GM12878 (cell line): ENCODE results near the gene NFE2L3. TPM values are rescaled to one million over a fixed set of nuclear protein-coding genes. Genes with fewer than 3 reads are reported as not detected.

ENCODE experiments used
- ATF2 ChIP-seq: IDR thresholded peaks from 2 replicates; pipeline ENCODE4 v1.6.1; 2012; ENCODE audit warnings: low read length, inconsistent platforms
- ATF3 ChIP-seq: IDR thresholded peaks from 2 replicates; pipeline ENCODE4 v1.6.1; 2011; ENCODE audit warnings: low read depth, mild to moderate bottlenecking, low read length, moderate library complexity, borderline replicate concordance; ENCODE audit errors: extremely low read depth
- ATF7 ChIP-seq: fragments of 450-650 bp; IDR thresholded peaks from 2 replicates; pipeline ENCODE4 v1.6.1; 2016; ENCODE audit warnings: low read depth, mild to moderate bottlenecking
- BCL3 ChIP-seq: IDR thresholded peaks from 2 replicates; pipeline ENCODE4 v1.6.1; 2011; ENCODE audit warnings: borderline replicate concordance, low read depth, mild to moderate bottlenecking, moderate library complexity, low read length; ENCODE audit not compliant: insufficient read depth, poor library complexity, severe bottlenecking
- BMI1 ChIP-seq: fragments of 450-650 bp; IDR thresholded peaks from 2 replicates; pipeline ENCODE4 v1.6.1; 2016; ENCODE audit warnings: mild to moderate bottlenecking, moderate library complexity, borderline replicate concordance
- BRCA1 ChIP-seq: IDR thresholded peaks from 2 replicates; pipeline ENCODE4 v1.6.1; 2011; ENCODE audit warnings: low read depth, low read length, improper control_type of control experiment
- CBFB ChIP-seq: IDR thresholded peaks from 2 replicates; pipeline ENCODE4 v1.6.1; 2016; ENCODE audit warnings: antibody characterized with exemption, low read depth
- CBX3 ChIP-seq: fragments of 200-600 bp; sonication (generic); IDR thresholded peaks from 2 replicates; pipeline ENCODE4 v1.6.1; 2016; ENCODE audit warnings: low read depth, borderline replicate concordance
- CEBPB ChIP-seq, 2 experiments: fragments of 150-350 bp in 1 of 2; IDR thresholded peaks; 2 replicates each; pipeline ENCODE4 v1.6.1; 2012 to 2014; ENCODE audit warnings: low read depth in 2 of 2, low read length in 2 of 2, borderline replicate concordance in 1 of 2, inconsistent platforms in 1 of 2
- CHD1 ChIP-seq: IDR thresholded peaks from 2 replicates; pipeline ENCODE4 v1.6.1; 2012; ENCODE audit warnings: low read depth, low read length, improper control_type of control experiment
- FOXM1 ChIP-seq: IDR thresholded peaks from 2 replicates; pipeline ENCODE4 v1.6.1; 2012; ENCODE audit warnings: low read depth, mild to moderate bottlenecking, inconsistent platforms, low read length, moderate library complexity
- HDAC6 ChIP-seq: fragments of 200-600 bp; sonication (generic); IDR thresholded peaks from one replicate; pipeline ENCODE4 v1.8.0; 2017; ENCODE audit warnings: antibody characterized with exemption; ENCODE audit not compliant: unreplicated experiment
- IRF4 ChIP-seq: IDR thresholded peaks from 2 replicates; pipeline ENCODE4 v1.6.1; 2011; ENCODE audit warnings: low read depth, low read length
- MEF2B ChIP-seq: fragments of 450-650 bp; IDR thresholded peaks from 2 replicates; pipeline ENCODE4 v1.6.1; 2018; ENCODE audit warnings: mild to moderate bottlenecking, moderate library complexity; ENCODE audit not compliant: partially characterized antibody, poor library complexity, severe bottlenecking
- MXI1 ChIP-seq: fragments of 150-350 bp; IDR thresholded peaks from 2 replicates; pipeline ENCODE4 v1.6.1; 2011; ENCODE audit warnings: low read depth, mild to moderate bottlenecking, inconsistent platforms, low read length, improper control_type of control experiment
- PML ChIP-seq: IDR thresholded peaks from 2 replicates; pipeline ENCODE4 v1.6.1; 2012; ENCODE audit warnings: low read length, inconsistent platforms
- RAD21 ChIP-seq: IDR thresholded peaks from 2 replicates; pipeline ENCODE4 v1.6.1; 2011; ENCODE audit warnings: mild to moderate bottlenecking, low read depth, low read length, moderate library complexity; ENCODE audit not compliant: insufficient read depth
- RELA ChIP-seq: fragments of 450-650 bp; IDR thresholded peaks from 2 replicates; pipeline ENCODE4 v1.8.0; 2014; ENCODE audit warnings: borderline replicate concordance; ENCODE audit not compliant: partially characterized antibody
- RELB ChIP-seq: fragments of 450-650 bp; IDR thresholded peaks from 2 replicates; pipeline ENCODE4 v1.6.1; 2017; ENCODE audit warnings: low read depth, mild to moderate bottlenecking, moderate library complexity
- RUNX3 ChIP-seq: IDR thresholded peaks from 2 replicates; pipeline ENCODE4 v1.6.1; 2012; ENCODE audit warnings: low read length, inconsistent platforms
- SPI1 ChIP-seq: IDR thresholded peaks from 2 replicates; pipeline ENCODE4 v1.6.1; 2011; ENCODE audit warnings: low read depth, mild to moderate bottlenecking, low read length, moderate library complexity, borderline replicate concordance; ENCODE audit not compliant: insufficient read depth
- STAT3 ChIP-seq: IDR thresholded peaks from 2 replicates; pipeline ENCODE4 v1.6.1; 2011; ENCODE audit warnings: low read depth, low read length, improper control_type of control experiment
- TARDBP ChIP-seq: IDR thresholded peaks from 2 replicates; pipeline ENCODE4 v1.6.1; 2016; ENCODE audit warnings: borderline replicate concordance
- TBL1XR1 ChIP-seq: IDR thresholded peaks from 2 replicates; pipeline ENCODE4 v1.6.1; 2012; ENCODE audit warnings: low read depth, low read length, improper control_type of control experiment
- TCF12 ChIP-seq: IDR thresholded peaks from 2 replicates; pipeline ENCODE4 v1.6.1; 2011; ENCODE audit warnings: low read depth, mild to moderate bottlenecking, low read length
- ZNF217 ChIP-seq: fragments of 450-650 bp; IDR thresholded peaks from 2 replicates; pipeline ENCODE4 v1.6.1; 2017; ENCODE audit warnings: antibody characterized with exemption, mild to moderate bottlenecking
- polyA plus RNA-seq, 11 experiments: library from polyadenylated mRNA; depleted of rRNA in 4 of 11; unstranded in 6 of 11; stranded (reverse) in 5 of 11; fragments of >200 nt; fragmentation: Nextera tagmentation in 4 of 11; fragmentation: Illumina TruSeq in 1 of 11; extraction: Ambion mirVana in 4 of 11; extraction: Trizol in 1 of 11; gene quantifications; 1 replicate in 1 of 11; 2 replicates in 10 of 11; pipeline versions ENCODE4 v1.2.1 to v1.2.3, GENCODE V29; 2011 to 2016; ENCODE audit warnings: inconsistent platforms in 2 of 11, missing spikeins in 2 of 11, low read depth in 1 of 11
- total RNA-seq, 4 experiments: library from RNA; depleted of rRNA in 3 of 4; stranded (reverse); fragments of >200 nt in 3 of 4; fragmentation: Illumina TruSeq in 1 of 4; extraction: Trizol in 1 of 4; gene quantifications; 2 replicates each; pipeline versions ENCODE4 v1.2.1 to v1.2.3, GENCODE V29; 2013 to 2021

Gene NFE2L3
- total and polyA plus RNA-seq, 10 of the 15 experiments (the other 5 are each of a cell fraction or from before 2014, with no cell fraction given): 4.4 to 34.9 (median 13.0) TPM

- TF ChIP-seq RELA (no peak), CBFB (peak; percentile 98), ATF2 (0 out of 2 replicates have a peak, but pooled peaks have one; percentile 9), MEF2B (no peak), ZNF217 (peak; percentile 100), STAT3 (no peak), TARDBP (peak; percentile 17; the same call in 1 of the 2 replicates), TBL1XR1 (peak; percentile 49; the same call in 1 of the 2 replicates), SPI1 (0 out of 2 replicates have a peak, but pooled peaks have one; percentile 25), RAD21 (no peak), CBX3 (no peak), FOXM1 (peak; percentile 37; the same call in 1 of the 2 replicates), ATF7 (peak; percentile 41; the same call in 1 of the 2 replicates), MXI1 (0 out of 2 replicates have a peak, but pooled peaks have one; percentile 45), IRF4 (no peak; the same call in 1 of the 2 replicates), PML (peak; percentile 99), BRCA1 (no peak), RUNX3 (peak; percentile 27; the same call in 1 of the 2 replicates), HDAC6 (peak; percentile 96), CEBPB (IDR thresholded peaks at IDR 0.05; ENCODE audit: borderline replicate concordance in 1 of 2, low read depth in 2 of 2, low read length in 2 of 2) (no peak), BCL3 (no peak), CHD1 (peak; percentile 88), BMI1 (no peak), ATF3 (no peak), RELB (0 out of 2 replicates have a peak, but pooled peaks have one; percentile 4), TCF12 (peak; percentile 83; the same call in 1 of the 2 replicates)
Observed at GRCh38 chr7:26200444-26201246, 48.6 kb downstream of the NFE2L3 start, which contains the start of gene HNRNPA2B1 (continued).
